GM21619 (cell line): Measurements from ENCODE around the gene ANAPC5.
"Not testable (repeated sequence)": the region's sequence is repeated elsewhere in the genome, so short reads cannot be mapped to it uniquely, and the experiment has no call there.

Source experiments
- ATAC-seq: cut with Tn5 transposase; IDR thresholded peaks from one replicate; pipeline ENCODE4 v1.9.1; 2021; ENCODE audit not compliant: unreplicated experiment

Gene ANAPC5

GRCh38 chr12:121287267-121287954 lies 64.8 kb downstream of the ANAPC5 start:
- no peak for ATAC-seq

- ATAC-seq = no peak
These were observed 66.4 kb downstream of the ANAPC5 start for GRCh38 chr12:121285856-121286255.

- ATAC-seq = no peak
These were observed 67.4 kb downstream of the ANAPC5 start for GRCh38 chr12:121284551-121285390.

- no peak for ATAC-seq
These were observed 68.4 kb downstream of the ANAPC5 start for GRCh38 chr12:121283841-121284240.

GRCh38 chr12:121283388-121283787 lies 68.8 kb downstream of the ANAPC5 start:
- ATAC-seq = no peak

GRCh38 chr12:121282910-121283309 lies 69.3 kb downstream of the ANAPC5 start:
- ATAC-seq = not testable (repeated sequence)

- ATAC-seq = no peak
These were observed 70.0 kb downstream of the ANAPC5 start for GRCh38 chr12:121282072-121282742.

GRCh38 chr12:121281116-121281515 lies 71.1 kb downstream of the ANAPC5 start:
- ATAC-seq = not testable (repeated sequence)

- not testable (repeated sequence) for ATAC-seq
These were observed 71.7 kb downstream of the ANAPC5 start for GRCh38 chr12:121280531-121280930.

GRCh38 chr12:121279507-121279915 lies 72.7 kb downstream of the ANAPC5 start:
- no peak for ATAC-seq

GRCh38 chr12:121279071-121279375 lies 73.2 kb downstream of the ANAPC5 start:
- ATAC-seq = no peak

- no peak for ATAC-seq
These were observed 73.8 kb downstream of the ANAPC5 start for GRCh38 chr12:121278169-121279070.

- no peak for ATAC-seq
These were observed 74.8 kb downstream of the ANAPC5 start for GRCh38 chr12:121277374-121277759.

GRCh38 chr12:121274036-121274763 lies 78.0 kb downstream of the ANAPC5 start:
- no peak for ATAC-seq

GRCh38 chr12:121273364-121273896 lies 78.8 kb downstream of the ANAPC5 start:
- ATAC-seq = no peak

GRCh38 chr12:121267822-121268221 lies 84.4 kb downstream of the ANAPC5 start:
- no peak for ATAC-seq

GRCh38 chr12:121264951-121265515 lies 87.2 kb downstream of the ANAPC5 start:
- ATAC-seq = no peak

- ATAC-seq = no peak
These were observed 88.1 kb downstream of the ANAPC5 start for GRCh38 chr12:121264135-121264534.

- ATAC-seq = no peak
These were observed 88.8 kb downstream of the ANAPC5 start for GRCh38 chr12:121263206-121263935.
